ENCODE results near the gene TMEM219. TPM values are rescaled to one million over a fixed set of nuclear protein-coding genes. Genes with fewer than 3 reads are reported as not detected.

The TMEM219 gene
- total RNA-seq, 1 donor from 2014 or later, result 46.1 TPM

DNA sequence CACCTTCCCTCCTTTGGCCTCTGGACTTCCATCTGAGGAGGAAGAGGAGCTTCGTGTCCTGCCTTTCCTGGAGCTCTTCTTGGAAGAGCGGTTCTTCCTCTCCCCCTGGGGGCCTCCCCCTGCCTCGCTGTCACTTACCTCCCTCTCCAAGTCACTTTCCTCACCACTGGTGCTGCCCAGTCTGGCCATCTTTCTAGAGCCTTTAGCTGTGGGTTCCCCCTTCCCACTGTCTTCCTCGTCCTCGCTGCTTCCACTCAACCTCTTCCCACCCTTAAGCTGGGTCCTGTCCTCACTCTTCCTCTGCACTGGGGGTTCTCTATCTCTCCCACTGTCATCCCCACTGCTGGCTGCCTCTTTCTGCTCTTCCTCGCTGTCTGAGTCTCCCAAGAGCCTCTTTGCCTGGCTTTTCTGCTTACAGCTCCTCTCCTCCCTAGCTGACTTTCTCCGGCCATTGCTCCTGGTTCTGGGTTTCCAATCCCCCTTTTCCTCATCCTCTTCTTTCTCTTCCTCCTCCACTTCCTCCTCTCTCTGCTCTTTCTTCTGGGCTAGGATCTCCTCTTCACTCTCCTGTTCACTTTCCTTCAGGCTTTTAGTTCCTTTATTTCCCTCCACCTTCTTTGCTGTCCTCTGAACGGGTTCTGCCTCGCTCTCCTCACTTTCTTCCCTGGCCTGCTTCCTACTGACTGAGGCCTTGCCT lies 32.2 kb downstream of the TMEM219 start:
- intact Hi-C loops (cut with micrococcal nuclease), result loop anchor here (2.0 to 10.0 kb wide), 2 partner anchors 67 to 399 kb away; no protein-coding TSS in a partner anchor

DNA sequence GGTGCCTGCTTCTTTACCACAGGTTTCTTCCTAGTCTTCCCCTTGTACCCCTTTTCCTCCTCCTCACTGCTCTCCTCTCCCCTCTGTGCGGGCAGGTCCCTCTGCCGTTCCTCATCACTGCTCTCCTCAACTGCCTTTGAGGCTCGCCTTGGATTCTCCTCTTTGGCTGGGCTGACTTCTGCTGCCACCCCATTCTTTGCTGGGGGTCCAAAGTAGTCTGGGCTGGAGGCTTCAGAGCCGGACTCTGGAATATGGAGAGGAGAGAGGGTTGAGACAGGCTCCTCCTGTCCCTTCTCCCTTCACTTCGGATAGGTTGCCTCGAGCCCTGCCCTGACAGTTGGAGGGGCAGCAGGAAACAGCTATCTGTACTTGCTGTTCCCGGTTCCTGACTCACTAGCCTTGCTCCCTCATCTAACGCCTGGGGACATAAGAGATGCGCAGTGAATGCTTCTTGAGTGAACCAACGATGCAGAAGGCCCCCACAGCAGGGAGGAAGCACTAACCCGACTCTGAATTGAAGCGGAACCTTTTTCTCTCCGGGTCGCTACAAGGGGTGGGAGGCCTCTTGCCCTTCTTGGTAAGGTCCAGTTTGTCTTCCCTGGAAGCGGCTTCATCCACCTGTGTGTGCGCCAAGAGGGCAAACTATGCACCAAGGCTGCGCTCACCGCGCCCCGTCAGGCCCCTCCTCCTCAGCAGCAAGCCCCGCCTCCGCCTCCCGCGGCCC lies 32.9 kb downstream of the TMEM219 start:
- intact Hi-C loops (cut with micrococcal nuclease), result loop anchor here (1.0 to 10.0 kb wide), 4 partner anchors 400 to 1172 kb away; partner anchors contain the start of genes ATXN2L, CFAP119 and RNF40

DNA sequence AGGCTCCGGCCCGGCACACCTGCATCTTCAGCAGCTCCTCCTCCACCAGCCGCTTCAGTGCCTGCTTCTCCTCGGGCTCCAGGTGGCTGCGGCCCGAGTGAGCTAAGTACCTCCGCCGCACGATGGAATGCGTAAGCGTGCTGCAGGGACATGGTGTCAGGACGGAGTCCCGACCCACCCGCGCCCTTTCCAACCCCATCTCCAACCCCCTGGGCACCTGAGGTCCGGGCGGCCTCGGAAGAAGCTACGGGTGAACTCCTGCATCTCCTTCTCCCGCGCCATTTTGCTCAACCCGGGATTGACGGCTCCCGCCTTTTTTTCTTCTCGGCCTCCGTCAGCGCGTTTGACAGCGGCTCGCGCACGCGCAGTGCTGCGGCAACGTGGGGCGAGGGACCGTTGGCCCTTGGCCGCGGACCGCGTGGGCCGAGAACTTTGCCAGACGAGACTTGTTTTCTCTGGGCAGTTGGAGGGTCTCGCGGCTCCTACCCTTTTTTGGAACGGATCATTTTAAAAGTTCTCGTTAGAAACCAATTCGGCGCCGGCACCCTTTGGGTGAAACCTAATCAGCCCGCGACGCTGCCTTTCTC lies 33.5 kb downstream of the TMEM219 start, which contains the start of gene HIRIP3:
Gene HIRIP3 (minus strand): TSS at position 294 of the 587 bp plus-strand sequence. CDS start 12 bp downstream, at position 282.
- intact Hi-C loops (cut with micrococcal nuclease), result loop anchor here (1.0 to 10.0 kb wide), 4 partner anchors 401 to 1173 kb away; partner anchors contain the start of genes ATXN2L, CFAP119 and RNF40

DNA sequence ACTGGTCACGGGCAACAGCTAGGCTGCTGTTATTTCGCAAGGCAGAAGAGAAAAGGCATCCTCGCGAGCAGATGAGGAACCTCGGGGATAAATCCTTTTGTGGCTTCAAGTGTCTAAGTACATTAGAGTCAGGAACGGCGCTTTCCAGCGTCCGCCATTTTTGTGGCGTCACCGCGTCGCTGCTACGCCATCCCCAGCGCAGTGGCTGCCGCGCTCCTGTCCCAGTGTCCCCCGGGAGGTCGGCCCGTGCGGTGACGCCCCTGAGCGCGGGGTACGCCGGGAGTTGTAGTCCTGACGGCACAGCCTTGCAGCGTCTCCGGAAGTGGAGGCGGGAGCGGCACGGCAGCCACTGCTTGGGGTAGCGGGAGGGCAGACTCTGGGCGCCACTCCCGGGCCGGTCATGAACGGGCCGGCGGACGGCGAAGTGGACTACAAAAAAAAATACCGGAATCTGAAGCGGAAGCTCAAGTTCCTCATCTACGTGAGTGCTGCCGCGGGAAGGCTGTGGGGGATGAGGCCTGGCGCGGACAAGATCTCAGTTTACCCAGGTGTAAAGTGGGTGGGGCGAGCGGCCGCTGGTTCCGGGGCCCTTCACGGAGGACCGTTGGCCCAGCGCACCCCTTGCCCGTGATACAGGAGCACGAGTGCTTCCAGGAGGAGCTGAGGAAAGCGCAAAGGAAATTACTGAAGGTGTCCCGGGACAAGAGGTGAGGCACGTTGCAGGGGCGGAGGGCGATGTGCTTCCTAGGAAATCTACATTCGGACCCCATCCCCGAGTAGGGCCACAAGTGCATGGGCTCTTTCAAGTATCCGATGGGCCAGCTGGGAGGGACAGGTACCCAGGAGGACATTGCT lies 34.3 kb downstream of the TMEM219 start, which contains the start of gene INO80E:
Gene INO80E (plus strand): TSS at position 331 of the 855 bp plus-strand sequence. CDS start 70 bp downstream, at position 401.
- intact Hi-C loops (cut with micrococcal nuclease), result loop anchor here (1.0 to 10.0 kb wide), 14 partner anchors 23 to 1174 kb away; partner anchors contain the start of genes ASPHD1, ATXN2L, CDIPT and CFAP119

DNA sequence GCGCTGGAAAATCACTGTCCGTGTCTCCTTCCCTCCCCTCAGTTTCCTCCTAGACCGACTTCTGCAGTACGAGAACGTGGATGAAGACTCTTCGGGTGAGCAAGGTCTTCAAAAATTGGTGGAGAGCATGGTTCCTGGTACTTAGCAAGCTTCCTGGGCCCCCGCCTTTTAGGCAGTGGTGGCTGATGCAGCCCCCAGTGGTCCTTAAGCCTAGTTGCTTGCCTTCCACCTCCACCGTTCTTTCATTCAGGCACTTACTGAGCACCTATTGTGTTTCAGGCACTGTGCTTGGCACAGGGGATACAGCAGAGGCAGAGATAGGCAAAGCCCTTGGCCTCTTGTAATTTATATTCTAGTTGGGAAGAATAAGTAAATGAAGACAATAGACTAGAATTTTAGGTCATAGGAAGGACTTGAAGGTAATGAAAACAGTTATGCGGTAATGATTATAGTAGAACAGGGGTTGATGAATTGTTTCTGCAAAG lies 34.9 kb downstream of the TMEM219 start:
- intact Hi-C loops (cut with micrococcal nuclease), result loop anchor here (1.0 to 10.0 kb wide), 13 partner anchors 24 to 1175 kb away; partner anchors contain the start of genes ASPHD1, ATXN2L, CDIPT and CFAP119

DNA sequence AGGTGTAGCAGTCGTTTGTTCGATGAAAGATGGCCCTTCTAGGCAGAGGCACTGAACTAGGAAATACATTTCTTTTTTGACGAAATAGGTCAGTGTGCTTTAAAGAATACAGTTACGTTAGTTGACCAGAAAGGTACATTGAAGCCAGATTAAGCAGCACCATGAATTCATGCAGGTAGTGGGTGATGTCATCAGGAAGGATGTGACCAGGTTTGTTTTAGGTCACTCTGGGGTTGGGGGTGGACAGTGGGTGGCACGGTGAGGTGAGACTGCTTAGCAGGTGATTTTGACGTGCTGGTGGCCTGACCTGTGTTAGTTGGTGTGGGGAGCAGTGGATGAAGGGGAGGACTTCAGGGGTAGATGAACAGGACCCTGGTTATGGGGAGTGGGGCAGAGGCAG lies 37.7 kb downstream of the TMEM219 start:
- intact Hi-C loops (cut with micrococcal nuclease), result loop anchor here (5.0 to 10.0 kb wide), 3 partner anchors 405 to 1177 kb away; partner anchors contain the start of genes ATXN2L, CFAP119 and RNF40

DNA sequence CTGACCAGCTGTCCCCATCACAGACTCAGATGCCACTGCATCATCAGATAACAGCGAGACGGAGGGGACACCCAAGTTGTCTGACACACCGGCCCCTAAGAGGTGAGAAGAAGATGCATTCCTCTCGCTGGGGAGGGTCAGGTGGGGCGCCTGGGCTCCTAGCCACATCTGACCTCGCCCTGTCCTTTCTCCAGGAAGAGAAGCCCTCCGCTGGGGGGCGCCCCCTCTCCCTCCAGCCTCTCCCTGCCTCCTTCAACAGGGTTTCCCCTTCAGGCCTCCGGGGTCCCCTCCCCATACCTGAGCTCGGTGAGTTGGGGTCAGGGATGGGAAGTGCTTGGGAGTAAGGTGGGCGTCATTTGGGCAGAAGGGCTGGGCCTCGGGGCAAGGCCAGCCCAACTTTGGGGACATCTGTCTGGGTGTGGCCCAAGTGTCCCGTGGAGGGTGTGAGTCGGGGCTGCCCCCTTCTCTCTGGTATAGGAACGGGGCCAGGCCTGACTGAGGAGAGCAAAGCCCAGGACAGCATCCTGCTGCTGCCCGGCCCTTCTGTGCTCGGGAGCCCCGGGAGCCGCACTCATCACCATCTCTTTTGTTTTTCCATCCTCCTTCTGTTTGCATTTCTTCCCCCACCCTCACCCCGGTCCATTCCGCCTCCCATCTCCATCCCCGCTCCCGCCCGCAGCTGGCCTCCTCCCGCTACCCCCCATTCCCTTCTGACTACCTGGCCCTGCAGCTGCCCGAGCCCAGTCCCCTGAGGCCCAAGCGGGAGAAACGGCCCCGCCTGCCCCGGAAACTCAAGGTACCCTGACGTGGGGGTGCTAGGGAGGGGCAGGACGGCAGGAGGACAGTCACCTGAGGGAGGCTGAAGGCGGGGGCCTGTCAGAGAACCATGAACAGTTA lies 39.1 kb downstream of the TMEM219 start:
- intact Hi-C loops (cut with micrococcal nuclease), result no loop called here

DNA sequence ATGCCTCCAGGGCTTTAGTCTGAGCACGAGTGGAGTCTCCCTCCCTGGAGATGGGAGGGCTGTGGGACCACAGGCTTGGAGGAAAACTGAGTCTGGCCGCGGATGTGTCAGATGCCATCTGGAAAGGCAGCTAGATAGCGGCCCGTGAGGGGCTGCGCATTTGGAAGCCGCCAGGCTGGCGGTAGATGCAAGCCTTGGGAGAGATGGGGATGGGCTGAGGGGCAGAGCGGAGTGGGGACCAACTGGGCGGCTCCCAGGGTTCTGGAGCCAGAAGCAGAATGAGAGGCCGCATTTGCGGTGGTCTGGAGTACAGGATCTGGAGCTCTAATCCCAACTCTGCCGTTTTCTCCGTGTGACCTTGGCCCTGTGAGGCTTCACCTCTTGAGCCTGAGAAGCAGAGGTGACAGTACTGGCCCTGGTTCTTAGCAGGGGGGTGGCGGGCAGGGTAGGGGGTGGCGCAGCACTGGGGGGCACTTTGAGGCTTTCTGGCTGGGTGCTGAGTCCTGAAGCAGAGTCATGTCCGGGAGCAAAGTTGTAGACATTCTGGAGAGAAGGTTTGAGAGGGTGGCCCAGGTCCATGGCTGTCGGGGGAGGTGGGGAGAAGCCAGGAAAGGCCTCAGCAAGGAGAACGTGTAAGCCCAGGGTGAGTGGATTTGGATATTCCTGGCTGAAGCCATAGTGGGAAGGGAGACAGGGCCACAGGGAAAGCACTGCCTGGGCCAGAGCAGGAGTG lies 40.9 kb downstream of the TMEM219 start:
- intact Hi-C loops (cut with micrococcal nuclease), result no loop called here

DNA sequence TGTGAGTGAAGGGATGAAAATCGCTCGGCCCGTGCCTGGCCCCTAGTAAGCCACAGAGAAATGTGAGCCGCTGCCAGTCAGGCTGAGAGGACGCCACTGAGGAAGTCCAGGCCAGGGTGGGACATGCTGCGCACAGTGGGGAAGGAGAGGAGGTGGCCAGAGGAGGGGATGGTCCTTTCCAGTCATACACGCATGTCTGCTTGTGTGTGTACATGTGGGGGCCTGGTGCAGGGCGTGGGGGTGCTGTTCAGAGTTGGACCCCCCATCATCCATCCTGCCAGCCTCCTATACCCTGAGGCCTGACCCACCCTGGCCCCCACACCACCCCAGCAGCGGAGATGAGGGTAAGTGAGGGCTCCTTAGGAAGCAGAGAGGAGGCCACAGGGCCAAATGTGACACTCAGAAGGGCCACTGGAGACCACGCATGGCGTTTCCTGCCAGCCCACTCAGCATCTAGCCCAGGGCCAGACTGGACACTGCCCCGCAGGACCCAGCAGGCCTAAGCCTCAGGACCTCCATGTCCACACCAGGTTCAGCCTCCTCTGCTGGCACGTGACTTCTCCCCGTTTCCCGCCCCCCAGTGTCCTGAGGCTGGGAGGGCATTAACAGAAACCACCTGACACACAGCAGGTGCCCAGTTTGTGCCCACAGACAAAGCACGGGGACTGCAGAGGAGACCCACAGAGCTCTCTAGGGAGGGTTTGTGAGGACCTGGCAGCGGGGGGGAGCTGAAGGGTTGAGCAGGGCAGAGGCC lies 42.0 kb downstream of the TMEM219 start:
- intact Hi-C loops (cut with micrococcal nuclease), result no loop called here

DNA sequence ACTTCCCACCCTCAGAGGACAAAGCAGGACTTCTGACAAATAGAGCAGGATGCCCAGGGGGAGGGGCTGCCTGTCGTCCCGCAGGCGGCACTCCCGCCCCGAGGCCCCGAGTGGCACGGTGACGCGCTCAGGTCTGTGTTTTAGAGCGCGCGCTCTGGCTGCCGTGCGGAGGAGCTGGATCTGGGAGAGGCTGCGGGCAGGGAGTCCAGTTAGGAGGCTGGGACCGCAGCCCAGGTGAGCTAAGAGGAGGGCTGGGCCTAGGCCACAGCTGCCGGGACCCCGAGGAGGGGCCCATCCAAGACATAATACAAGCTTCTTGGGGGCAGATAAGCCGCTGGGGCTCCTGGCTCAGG lies 42.5 kb downstream of the TMEM219 start:
- intact Hi-C loops (cut with micrococcal nuclease), result no loop called here

DNA sequence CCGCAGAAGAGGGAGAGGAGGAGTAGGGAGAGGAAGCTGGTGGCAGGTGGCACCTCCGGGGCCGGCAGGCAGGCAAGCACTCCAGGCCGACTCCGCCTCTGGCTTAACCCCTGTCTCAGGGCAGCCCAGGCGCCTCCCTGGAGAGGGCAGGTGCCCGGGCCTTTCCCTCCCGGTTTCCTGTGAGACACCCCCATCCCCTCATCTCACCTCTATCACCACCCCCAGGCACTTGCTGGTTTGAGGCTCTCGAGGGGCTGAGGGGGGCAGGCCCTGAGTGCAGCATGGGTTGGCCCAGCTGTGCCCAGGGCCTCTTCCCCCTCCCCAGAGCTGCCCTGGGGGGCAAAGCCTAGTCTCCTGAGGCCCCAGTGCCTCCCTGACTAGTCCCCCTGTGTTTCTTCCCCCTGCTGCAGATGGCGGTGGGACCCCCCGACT lies 42.9 kb downstream of the TMEM219 start:
- intact Hi-C loops (cut with micrococcal nuclease), result loop anchor here (1.0 kb wide), 1 partner anchor 305 kb away; no protein-coding TSS in a partner anchor

DNA sequence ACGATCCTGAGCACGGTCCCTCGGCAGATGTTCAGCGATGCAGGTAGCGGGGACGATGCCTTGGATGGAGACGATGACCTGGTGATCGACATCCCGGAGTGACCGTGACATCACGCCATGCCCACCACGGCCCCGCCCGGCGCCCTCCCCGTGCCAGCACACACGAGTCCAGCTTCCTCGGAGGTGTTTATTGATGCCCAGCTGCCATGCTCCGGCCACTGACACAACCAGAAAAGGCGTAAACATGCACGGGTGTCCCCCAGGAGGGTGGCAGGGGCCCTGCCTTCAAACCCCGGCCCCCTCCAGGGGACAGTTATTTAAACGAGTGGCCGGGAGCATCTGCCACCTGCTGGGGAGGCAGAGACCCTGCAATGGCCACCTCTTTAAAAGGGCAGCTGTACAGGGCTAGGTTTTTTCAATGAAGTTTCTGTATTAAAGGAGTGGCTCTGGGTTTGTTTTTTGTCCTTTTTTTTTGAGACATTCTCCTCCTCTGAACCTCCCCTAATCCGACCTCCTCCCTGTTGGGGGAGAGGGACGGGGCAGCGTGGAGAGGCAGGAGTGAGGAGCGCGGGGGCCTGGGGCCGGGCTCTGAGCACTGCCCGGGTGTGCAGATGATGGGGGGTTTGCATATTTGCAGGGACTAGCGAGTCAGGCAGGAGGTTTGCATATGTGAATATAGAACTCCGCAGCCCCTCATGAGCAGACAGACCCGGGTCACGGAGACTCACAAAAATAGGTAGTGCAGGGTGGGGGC lies 43.6 kb downstream of the TMEM219 start:
- intact Hi-C loops (cut with micrococcal nuclease), result loop anchor here (1.0 kb wide), 1 partner anchor 305 kb away; no protein-coding TSS in a partner anchor

DNA sequence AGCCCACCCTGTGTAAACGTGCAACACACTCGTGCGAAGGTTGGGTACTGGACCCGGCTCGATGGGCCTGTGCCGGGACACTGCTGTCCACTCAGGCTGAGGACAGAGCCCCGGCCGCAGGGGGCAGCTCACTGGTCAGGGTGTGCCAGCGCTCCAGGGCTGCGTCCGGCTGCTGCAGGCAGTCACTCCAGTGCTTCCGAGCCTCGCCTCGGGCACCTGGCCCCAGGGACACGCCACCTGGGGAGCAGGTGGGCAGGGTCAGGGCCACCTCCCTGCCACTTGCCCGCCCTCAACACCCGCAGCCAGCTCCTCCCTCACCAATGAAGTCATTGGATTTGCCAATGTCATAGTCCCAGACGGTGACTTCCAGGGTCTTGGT lies 44.2 kb downstream of the TMEM219 start:
- intact Hi-C loops (cut with micrococcal nuclease), result no loop called here

DNA sequence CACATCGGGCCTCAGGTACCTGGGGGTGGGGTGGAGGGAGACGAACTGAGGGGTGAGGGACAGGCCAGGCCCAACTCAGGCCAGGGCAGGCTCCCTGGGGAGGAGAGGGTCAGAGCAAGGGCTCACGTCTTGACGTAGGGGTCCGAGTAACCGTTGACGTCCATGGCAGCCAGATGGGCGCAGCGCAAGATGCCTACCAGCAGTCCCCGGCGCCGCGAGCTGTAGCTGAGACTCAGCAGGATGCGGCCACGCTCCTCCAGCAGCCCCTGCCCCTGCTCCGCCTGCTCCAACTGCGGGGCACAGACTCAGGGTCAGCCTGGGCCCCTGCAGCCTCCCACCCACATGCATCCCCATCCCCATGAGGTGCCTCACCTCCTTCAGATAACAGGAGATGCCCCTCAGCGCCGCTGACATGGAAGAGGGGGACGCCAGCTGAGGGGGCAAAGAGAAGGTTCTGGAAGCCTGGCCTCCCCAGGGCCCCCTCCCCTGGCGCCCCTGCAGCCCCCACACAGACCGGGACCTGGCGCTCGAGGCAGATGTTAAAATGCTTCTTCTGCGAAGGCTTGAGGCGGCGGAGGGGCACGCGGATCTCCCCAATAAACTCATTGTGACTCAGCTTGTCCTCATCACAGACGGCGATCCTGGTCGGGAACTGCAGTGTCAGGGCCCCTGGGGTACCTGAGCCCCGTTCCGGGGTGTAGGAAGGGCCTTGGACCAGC lies 44.9 kb downstream of the TMEM219 start:
- intact Hi-C loops (cut with micrococcal nuclease), result no loop called here

DNA sequence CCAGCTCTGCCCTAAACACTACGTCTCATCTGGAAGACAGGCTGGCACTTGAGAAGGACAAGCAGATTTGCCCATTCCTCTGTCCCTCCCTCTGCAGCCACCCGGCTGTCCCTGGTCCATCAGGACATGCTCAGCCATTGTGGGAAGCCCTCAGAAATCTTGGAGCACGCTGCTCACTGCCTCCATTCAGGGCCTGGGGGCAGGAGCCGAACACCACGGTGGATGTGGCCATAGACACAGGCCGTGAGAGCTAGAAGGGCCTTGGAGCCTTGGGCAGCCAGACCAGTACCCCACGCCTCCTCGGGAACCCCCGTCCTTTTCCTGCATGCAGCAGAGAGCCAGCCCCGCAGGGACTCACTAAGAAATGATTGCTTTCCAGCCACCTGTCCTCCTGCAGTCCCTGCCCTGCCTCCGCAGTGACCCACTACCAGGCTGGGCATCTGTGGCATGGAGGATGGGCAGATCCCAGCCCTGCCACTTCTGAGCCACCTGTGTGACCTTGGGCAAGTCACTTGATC lies 45.6 kb downstream of the TMEM219 start:
- intact Hi-C loops (cut with micrococcal nuclease), result no loop called here
